Duodenal mucosa (tissue), 2 donors: ENCODE measurements around the gene VTN.
A peak's percentile ranks its signal among the peaks of the same experiment; 100 is the strongest.

Source experiments
- H3K27ac ChIP-seq: one replicate; pipeline ENCODE4 v1.7.0; 2013; ENCODE audit warnings: low read depth, low read length
- H3K27me3 ChIP-seq, 2 donors: one replicate each; pipeline ENCODE4 v1.7.0; 2013; ENCODE audit warnings: low read length in 2 of 2, control low read depth in 1 of 2; ENCODE audit not compliant: insufficient read depth in 2 of 2, control insufficient read depth in 1 of 2
- H3K36me3 ChIP-seq, 2 donors: one replicate each; pipeline ENCODE4 v1.7.0; 2013; ENCODE audit warnings: low read length in 2 of 2, control low read depth in 1 of 2; ENCODE audit not compliant: insufficient read depth in 2 of 2, control insufficient read depth in 1 of 2
- H3K4me1 ChIP-seq, 2 donors: one replicate each; pipeline ENCODE4 v1.7.0; 2013; ENCODE audit warnings: low read length in 2 of 2, control low read depth in 1 of 2; ENCODE audit not compliant: insufficient read depth in 2 of 2, control insufficient read depth in 1 of 2
- H3K4me3 ChIP-seq, 2 donors: one replicate each; pipeline ENCODE4 v1.7.0; 2013; ENCODE audit warnings: low read length in 2 of 2, low read depth in 1 of 2
- H3K9ac ChIP-seq, 2 donors: one replicate each; pipeline ENCODE4 v1.7.0; 2013; ENCODE audit warnings: low read length in 2 of 2, low read depth in 1 of 2
- H3K9me3 ChIP-seq, 2 donors: one replicate each; pipeline ENCODE4 v1.7.0; 2013; ENCODE audit warnings: low read length in 2 of 2, control low read depth in 1 of 2; ENCODE audit not compliant: control insufficient read depth in 1 of 2

The VTN gene

DNA sequence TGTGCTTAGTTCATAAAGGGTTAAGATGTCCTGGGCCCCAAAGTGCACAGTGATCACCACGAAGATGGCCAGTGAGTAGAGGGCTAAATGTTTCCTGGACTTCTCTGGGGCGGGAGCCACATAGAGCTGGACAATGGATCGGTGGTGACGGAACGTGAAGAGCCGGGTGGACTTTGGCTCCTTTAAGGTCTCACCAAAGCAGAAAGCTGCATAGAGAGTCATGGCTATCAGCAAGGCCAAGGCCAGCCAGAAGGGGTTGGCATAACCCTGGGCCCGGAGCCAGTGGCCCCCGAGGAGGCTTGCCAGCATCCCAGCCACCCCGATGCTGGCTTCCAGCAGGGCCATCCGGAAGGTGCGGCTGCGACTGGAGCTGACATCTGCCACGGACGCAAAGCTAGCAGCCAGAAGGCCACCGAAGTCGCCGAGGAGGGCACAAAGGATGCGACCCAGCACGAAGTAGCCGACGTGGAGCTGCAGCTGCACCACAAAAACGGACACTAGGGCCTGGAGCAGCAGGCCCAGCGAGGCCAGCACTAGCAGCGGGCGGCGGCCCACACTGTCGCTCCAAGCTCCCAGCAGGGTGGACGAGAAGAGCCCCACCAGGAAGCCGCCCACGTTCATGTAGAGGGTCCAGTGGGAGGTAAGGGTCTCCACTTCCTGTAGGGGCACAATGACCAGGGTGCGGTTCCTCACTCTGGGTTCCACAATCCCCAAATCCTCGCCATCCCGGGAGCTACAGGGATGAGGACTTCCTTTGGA lies 34.9 kb upstream of the VTN start:
- Histone ChIP-seq H3K36me3 (peaks cover 0 to 17% of the 10 kb centered on the region in 2 donors), H3K27me3 (peaks cover 0 to 15% of the 10 kb centered on the region in 2 donors), H3K4me3 (peak overlapping the region; percentile 73 to 77), H3K9ac (peak overlapping the region; percentile 60 to 71), H3K4me1 (peaks cover 37% of the 10 kb centered on the region in 2 donors), H3K27ac (peak overlapping the region; percentile 22), H3K9me3 (no peaks in the 10 kb centered on the region)

DNA sequence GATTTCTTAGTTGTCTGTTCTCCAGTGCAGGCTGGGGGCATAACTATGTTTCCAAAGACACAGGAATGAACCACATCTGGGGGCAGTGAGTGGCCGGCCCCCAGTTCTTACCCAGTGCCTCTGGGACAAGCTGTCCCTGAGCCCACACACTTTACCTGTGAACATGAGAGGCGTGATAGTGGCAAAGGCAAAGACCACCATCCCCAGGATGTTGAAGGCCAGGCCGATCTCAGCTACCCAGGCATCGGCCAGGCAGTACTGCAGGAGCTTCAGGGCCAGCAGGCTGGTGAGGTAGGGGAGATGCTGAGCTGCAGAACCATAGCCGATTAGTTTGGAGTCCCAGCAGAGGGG lies 34.3 kb upstream of the VTN start:
- peak overlapping the region; percentile 73 to 77 for H3K4me3 ChIP-seq
- peaks cover 0 to 17% of the 10 kb centered on the region in 2 donors for H3K36me3 ChIP-seq
- no peaks in the 10 kb centered on the region for H3K9me3 ChIP-seq
- peaks cover 37% of the 10 kb centered on the region in 2 donors for H3K4me1 ChIP-seq
- peak overlapping the region in 1 of 2 donors; percentile 60 for H3K9ac ChIP-seq
- peak overlapping the region; percentile 11 for H3K27ac ChIP-seq
- H3K27me3 ChIP-seq, result peaks cover 0 to 15% of the 10 kb centered on the region in 2 donors

DNA sequence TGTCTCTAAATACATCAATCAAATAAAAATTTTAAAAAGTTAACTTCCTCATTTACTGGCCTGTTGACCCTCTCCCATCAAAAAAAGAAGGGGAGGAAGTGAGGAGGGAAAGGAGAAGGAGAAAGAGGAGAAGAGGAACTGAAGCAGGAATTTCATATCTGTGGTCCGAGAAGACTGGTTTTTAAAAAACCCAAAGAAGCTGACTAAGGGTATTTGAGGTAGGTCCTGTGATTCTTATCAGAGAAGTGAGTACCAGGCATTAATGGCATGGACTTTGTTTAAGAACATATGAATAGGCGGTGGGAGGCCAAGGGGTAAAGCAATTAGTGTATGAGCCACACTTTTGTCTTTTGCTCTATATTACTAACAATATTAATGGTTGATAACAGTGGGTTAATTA lies 33.9 kb upstream of the VTN start:
- H3K4me3 ChIP-seq, result peak overlapping the region; percentile 73 to 77
- H3K9ac ChIP-seq, result no peak overlapping the region
- peaks cover 4 to 21% of the 10 kb centered on the region in 2 donors for H3K36me3 ChIP-seq
- peaks cover 0 to 15% of the 10 kb centered on the region in 2 donors for H3K27me3 ChIP-seq
- H3K27ac ChIP-seq, result no peak overlapping the region
- H3K9me3 ChIP-seq, result no peaks in the 10 kb centered on the region
- peaks cover 37 to 39% of the 10 kb centered on the region in 2 donors for H3K4me1 ChIP-seq

DNA sequence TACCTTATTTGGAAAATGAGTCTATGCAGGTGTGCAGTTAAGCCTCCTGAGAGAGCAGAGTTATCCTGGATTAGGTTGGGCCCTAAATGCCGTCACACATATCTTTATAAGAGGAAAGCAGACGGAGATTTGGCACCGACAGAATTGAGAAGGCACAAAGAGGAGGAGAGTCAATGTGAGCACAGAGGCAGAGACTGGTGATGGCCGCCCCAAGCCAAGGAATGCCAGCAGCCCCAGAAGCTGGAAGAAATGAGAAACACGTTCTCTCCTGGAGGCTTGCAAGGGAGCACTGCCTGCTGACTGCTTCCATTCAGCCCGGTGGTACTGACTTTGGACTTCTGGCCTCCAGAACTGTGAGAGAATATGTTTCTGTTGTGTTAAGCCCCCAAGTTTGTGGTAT lies 32.7 kb upstream of the VTN start:
- Histone ChIP-seq H3K4me1 (peaks cover 37 to 40% of the 10 kb centered on the region in 2 donors), H3K4me3 (no peak overlapping the region), H3K27ac (no peak overlapping the region), H3K9me3 (no peaks in the 10 kb centered on the region), H3K36me3 (peaks cover 10 to 29% of the 10 kb centered on the region in 2 donors), H3K9ac (no peak overlapping the region), H3K27me3 (peaks cover 0 to 15% of the 10 kb centered on the region in 2 donors)

DNA sequence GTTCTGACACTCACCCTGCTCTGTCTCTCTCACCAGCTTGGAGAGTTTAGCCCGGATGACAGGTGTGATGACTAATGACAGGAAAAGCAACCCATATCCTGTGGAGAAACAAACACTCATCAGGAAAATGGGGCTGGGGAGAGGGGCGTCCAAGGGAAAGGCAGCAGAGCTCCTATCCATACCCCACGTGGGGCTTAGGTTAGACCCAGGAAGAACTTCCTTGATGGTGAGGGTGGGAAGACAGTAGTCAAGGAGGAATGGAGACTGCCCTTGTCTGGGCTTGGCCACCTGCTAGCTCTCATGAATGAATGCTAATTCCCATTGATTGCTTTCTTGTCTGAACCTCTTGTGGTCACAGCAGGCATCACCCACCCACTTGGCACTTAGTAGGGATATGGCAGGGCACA lies 32.1 kb upstream of the VTN start:
- Histone ChIP-seq H3K27ac (no peak overlapping the region), H3K9ac (no peak overlapping the region), H3K27me3 (peaks cover 0 to 15% of the 10 kb centered on the region in 2 donors), H3K9me3 (no peaks in the 10 kb centered on the region), H3K4me3 (no peak overlapping the region), H3K4me1 (peaks cover 34 to 35% of the 10 kb centered on the region in 2 donors), H3K36me3 (peaks cover 10 to 32% of the 10 kb centered on the region in 2 donors)

DNA sequence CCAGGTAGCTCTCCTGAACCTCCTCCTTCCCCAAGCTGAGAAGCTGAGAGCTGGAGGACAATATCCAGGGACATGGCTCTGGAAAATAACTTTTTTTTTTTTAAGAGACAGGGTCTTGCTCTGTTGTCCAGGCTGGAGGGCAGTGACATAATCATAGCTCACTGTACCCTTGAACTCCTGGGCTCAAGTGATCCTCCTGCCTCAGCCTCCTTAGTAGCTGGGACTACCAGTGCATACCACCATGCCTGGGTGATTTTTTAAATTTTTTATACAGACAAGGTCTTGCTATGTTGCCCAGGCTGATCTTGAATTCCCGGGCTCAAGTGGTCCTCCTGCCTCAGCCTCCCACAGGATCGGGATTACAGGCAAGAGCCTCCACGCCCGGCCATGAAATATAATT lies 29.7 kb upstream of the VTN start:
- Histone ChIP-seq H3K36me3 (peaks cover 18 to 46% of the 10 kb centered on the region in 2 donors), H3K27me3 (peaks cover 0 to under 1% of the 10 kb centered on the region in 2 donors), H3K9me3 (no peaks in the 10 kb centered on the region), H3K4me3 (no peak overlapping the region), H3K4me1 (peaks cover 14 to 20% of the 10 kb centered on the region in 2 donors), H3K27ac (no peak overlapping the region), H3K9ac (no peak overlapping the region)

DNA sequence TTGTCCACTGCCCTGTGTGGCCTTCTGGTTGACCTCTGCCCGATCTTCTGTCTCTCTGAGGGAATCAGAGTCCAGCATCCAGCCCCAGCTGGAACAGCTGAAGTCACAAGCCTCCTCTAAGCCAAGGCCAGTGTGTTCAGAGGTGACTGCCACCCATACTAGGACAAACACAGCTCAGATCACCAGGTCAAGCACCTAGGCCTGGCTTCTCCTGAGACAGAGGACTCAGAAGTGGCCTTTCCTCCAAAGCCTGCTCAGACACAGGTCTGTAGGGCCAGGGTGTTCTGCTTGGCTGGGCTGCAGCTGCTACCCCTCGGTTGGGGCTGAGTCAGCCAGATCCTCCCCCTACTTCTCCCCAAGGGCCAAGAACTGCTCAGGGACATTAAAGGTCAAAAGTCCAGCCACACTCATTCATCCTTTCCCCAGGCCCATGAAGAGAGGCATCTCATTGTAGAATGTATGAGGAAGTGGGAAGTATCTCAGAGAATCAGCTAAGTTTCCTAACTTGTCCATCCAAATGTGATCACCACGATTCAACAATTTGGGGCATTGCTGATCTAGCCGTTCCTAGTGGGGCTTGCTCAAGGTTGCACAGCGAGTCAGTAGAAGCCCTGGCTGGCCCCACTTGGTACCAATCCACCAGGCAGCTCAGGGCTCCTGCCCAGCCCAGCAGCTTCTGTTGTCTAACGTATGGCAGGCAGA lies 28.3 kb upstream of the VTN start:
- Histone ChIP-seq H3K9ac (peak overlapping the region in 1 of 2 donors; percentile 5), H3K36me3 (peaks cover 18 to 46% of the 10 kb centered on the region in 2 donors), H3K4me1 (peaks cover 7 to 12% of the 10 kb centered on the region in 2 donors), H3K4me3 (no peak overlapping the region), H3K27me3 (no peaks in the 10 kb centered on the region), H3K27ac (no peak overlapping the region), H3K9me3 (no peaks in the 10 kb centered on the region)

DNA sequence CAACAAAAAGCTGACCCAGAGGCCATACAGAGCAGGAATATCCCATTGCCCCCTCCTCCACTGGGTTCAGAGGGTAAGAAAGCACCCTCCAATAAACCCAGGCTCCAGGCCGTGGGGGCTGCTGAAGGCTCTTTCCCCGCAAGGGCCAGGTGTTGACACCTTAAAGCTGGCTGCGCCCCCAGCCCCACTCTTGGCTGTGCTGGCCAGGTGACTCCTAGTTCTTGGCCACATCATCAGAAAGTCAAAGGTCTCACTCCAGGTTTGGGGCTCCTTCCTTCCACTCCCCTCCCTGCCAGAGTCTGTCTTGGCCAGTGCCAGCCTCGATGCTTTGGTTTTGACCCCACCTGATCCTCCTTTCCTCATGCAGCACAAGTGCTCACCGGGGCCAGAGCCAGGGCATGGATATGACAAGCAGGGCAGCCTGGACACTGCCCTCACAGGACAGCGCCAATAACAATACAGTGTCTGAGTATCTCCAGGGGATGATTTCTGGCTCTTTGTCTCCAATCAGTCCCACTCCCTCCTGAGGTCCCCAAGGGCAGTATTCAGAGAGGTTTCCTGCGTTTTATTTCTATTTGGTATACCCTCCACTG lies 27.7 kb upstream of the VTN start:
- peak overlapping the region in 1 of 2 donors; percentile 5 for H3K9ac ChIP-seq

DNA sequence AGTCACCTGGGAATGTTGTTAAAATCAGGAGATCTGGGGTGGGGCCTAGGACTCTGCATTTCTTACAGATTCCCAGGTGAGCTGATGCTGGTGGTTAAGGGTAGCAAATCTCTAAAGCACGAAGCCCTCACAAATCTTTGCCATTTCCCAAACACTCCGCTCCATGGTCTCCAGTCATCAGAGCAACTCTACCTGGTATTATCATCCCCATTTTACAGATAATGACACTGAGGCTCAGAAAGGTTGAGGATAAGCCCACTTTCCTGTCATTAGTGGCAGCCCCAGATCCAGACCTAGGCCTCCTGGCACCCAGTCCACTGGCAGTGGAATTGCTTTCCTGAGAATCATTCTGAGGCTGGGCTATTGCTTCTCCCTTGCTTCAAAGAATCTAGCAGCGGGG lies 27.2 kb upstream of the VTN start:
- no peaks in the 10 kb centered on the region for H3K27me3 ChIP-seq
- no peak overlapping the region for H3K4me3 ChIP-seq
- H3K4me1 ChIP-seq, result peaks cover 5 to 12% of the 10 kb centered on the region in 2 donors
- peaks cover 18 to 49% of the 10 kb centered on the region in 2 donors for H3K36me3 ChIP-seq
- H3K9me3 ChIP-seq, result no peaks in the 10 kb centered on the region
- H3K9ac ChIP-seq, result no peak overlapping the region
- no peak overlapping the region for H3K27ac ChIP-seq

More for the DNA sequence above, 27.7 kb upstream of the VTN start:
- peaks cover 18 to 51% of the 10 kb centered on the region in 2 donors for H3K36me3 ChIP-seq
- H3K27ac ChIP-seq, result no peak overlapping the region
- no peaks in the 10 kb centered on the region for H3K27me3 ChIP-seq
- H3K9me3 ChIP-seq, result no peaks in the 10 kb centered on the region
- H3K4me1 ChIP-seq, result peaks cover 7 to 12% of the 10 kb centered on the region in 2 donors
- no peak overlapping the region for H3K4me3 ChIP-seq
